ENCODE data around the gene SULT2B1.
A peak's percentile ranks its signal among the peaks of the same experiment; 100 is the strongest.

The SULT2B1 gene

GRCh38 chr19:48634424-48635262 is 82.7 kb downstream of the SULT2B1 start:
- DNase-seq (ENCODE audit: low spot score): peak; percentile 92

DNA sequence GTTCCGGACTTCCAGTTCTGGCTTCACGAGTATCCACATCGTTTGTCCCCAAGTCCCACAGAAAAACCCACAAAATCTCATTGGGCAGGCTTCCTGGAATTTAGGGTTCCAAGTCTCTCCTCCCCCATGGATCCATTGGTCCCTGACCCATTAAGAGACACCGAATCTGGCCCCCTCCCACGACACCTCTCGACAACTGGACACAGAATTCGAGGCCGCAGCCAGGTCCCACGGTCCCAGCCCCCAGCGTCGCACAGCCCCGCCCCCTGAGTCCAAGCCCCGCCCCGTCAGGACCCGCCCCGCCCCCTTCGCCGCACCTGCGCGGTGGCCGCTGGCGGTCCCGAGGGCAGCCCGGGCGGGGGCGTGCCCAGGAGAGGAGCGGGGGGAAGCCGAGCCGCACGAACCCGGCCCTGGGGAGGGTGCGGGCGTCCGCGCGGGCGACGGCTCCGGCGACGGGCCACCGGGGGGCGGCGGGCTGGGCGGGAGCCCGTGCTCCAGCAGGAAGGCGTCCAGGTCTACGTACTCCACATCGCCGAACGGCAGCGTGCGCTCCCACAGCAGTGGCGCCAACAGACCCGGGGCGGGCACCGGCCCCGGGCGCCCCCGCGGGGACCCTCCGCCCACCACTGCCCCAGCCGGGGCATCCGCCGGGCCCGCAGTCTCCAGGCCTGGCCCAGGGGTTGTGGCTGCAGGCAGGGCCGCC is 83.4 kb downstream of the SULT2B1 start:
- peak; percentile 65 for DNase-seq (ENCODE audit: low spot score)

DNA sequence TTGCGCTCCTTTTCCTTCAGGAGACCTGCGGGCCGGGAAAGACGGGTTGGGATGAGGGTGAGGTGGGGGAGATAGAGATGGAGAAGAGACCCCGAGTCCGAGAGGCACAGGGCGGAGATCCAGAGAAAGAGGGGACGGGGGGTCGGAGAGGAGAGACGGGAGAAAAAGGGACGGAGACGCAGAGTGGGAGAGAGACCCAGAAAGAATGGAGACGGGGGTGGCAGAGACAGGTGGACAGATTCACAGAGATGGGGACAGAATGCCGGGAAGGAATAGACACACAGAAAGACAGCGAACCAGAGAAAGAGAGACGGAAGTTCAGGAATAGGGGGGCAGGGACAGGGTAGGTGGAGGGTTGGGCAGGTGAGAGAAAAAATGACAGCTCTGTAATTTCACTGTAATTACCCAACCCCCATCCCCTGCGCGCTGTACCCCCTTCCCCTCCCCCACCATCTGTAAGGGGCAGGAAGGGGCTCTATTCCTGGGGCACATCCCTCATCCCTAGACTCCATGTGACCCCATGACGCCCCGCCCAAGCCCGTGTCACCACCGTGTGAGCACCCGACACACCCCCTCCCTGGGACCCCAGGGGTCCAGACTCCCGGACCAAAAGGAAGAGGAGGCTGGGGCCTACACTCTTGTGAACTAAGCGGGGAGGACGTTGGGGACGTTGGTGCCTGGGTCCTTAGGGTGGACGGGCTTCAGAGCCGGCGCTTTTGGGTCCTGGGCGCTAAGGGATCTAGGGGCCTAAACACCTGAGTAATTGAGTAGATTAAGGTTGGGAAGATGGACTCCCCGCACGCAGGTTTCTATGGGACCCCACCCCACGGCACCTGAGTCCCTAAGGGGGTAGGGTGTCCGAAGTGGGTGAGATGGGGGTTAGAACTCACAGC is 84.2 kb downstream of the SULT2B1 start:
- DNase-seq (ENCODE audit: low spot score): no peak

DNA sequence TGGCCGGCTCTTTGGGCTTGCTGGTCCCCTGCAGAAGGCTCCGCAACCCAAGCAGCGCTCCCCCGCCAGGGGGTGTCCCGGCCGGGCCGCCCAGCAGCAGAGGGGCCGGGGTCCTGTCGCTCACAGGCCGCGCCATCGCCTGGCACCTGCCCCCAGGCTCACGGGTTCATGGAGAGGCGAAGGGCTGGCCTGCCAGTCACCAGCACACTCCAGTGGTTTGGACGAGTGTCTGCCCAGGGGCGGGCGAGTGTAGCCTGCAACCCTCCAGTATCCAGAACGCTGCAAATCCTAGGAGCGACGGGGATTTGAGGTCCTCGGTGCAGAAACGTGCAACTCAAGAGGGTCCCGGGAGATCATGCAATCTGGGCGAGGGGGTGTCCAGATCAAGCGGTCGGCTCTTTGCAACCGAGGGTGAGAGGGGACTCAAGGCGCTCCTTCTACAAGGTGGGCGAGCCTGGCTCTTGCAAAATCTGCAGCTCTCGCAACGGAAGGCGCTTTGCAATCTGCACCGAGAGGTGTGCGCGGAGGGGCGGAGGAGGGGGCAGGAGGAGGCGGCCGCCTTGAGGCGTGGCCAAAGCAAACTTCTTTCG is 85.0 kb downstream of the SULT2B1 start, which contains the start of gene DBP:
DBP (minus strand) TSS at position 521 of the 590 bp plus-strand sequence; CDS start at position 136, 385 bp downstream.
- DNase-seq (ENCODE audit: low spot score): no peak

- DNase-seq (ENCODE audit: low spot score): peak; percentile 99
These were observed 85.5 kb downstream of the SULT2B1 start for GRCh38 chr19:48637449-48637947.

DNA sequence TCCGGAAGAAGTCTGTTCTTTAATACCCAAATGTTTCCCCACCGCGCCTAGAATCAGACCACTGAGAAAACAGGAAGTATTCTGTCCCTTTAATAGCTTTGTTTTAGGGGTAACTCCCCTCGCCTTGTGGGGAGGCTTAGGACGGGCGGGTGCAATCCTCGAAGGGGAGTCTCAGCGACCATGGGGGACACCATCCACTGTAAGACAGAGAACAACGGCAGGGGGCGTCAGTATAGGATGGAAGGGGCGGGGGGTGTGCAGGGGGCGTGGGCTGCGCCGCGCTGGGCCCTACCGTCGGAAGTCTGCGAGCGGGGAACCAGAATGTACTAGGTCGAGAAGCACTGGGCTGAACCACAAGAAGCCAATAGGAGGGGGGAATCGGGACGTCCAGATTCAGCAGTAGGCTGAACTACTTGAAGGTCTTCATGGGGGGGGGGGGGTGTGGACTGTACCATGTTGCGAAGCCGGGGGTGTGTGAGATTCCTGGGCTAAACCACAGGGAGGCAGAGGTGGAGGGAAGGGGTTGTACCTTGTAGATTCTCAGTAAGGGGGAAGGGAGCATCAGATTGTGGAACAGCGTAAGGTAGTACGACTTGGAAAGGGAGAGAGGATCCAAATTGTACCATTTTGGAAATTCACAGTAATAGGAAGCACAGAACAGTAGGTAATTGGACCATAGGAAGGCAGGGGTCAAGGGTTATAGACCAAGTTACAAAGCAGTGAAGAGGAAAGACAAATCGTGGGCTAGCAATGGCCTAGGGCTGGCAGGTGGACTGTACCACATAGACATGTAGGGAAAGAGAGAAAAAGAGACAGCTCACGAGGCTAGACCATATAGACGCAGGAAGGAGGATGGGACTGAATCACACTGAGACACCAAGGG is 86.2 kb downstream of the SULT2B1 start:
- peak; percentile 95 for DNase-seq (ENCODE audit: low spot score)

GRCh38 chr19:48638831-48639381 is 86.9 kb downstream of the SULT2B1 start:
- DNase-seq (ENCODE audit: low spot score): no peak

GRCh38 chr19:48639483-48640375 is 87.8 kb downstream of the SULT2B1 start:
- DNase-seq (ENCODE audit: low spot score): no peak

GRCh38 chr19:48641850-48642249 is 89.9 kb downstream of the SULT2B1 start:
- DNase-seq (ENCODE audit: low spot score): no peak

- DNase-seq (ENCODE audit: low spot score): no peak
These were observed 90.9 kb downstream of the SULT2B1 start for GRCh38 chr19:48642862-48643261.

DNA sequence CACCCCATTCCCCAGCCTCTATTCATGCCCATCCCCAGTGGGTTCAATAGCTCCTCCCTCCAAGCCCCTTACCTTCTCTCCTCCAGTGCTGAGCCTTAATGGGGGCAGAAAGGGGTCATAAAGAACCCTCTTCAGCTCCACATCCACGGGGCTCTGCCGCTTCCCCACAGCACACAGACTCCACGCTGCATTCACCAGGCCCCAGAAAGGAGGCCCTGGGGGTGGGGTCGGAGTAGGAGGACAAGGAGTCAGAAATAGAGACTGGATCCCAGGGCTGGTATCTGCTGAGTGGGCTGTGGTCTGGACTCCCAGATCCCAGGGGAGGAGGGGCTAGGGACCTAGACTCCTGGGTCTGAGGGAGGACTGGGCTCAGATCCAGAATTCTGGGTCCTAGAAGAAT is 92.4 kb downstream of the SULT2B1 start:
- DNase-seq (ENCODE audit: low spot score): no peak

GRCh38 chr19:48644839-48645619 is 93.1 kb downstream of the SULT2B1 start:
- peak; percentile 91 for DNase-seq (ENCODE audit: low spot score)

DNA sequence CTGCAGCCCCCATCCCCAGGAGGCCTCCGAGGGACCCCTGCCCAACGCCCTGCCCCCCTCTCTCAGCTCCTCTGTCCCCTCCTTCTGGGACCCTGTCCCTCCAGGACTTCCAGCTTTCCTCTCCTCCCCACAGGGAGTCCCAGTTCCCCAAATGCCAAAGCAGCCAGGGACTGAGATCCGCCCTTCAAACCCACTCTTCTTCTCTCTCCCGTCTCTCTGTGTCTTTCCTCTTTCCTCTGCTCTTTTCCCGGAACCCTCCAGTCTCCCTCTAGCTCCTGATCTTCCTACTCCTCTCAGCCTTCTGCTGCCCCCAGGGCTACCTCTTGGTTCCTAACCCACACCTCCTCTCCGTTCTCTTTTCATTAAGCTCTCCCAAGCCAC is 93.6 kb downstream of the SULT2B1 start:
- DNase-seq (ENCODE audit: low spot score): no peak

DNA sequence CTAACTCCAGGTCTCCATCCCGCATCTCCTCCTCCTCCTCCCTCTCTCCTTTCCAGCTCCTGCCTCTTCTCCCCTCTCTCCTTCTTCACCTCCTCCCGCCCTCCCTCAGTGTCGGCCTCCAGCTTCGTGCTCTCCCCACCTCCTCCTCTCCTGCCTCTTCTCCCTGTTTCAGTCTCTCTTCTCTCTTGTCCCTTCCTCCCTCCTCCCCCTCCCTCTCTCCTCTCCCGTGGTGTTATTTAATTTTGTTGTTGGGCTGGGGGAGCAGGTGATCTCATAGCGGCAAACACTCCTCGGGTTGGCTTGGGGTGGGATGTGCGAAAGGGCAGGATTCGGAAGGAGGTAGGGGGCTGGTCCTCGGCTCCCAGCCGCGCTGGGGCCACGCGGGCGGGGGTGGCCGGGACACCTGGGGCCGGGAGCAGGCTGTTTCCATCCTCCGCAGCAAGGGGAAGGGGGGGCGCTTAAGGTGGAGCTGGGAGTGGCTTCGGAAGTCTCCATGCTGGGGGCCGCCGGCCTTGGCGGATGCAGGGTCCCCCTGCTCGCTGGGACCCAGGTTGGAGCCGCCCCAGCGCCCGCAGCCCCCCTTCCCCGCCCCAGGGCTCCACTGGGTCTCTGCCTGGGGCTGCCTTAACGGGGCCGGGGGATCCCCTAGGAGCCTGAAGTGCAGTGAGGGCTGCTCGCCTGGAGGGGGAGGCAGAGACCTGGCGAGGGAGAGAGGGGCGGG is 94.2 kb downstream of the SULT2B1 start, which contains the start of gene CA11:
CA11 (minus strand) TSS at position 187 of the 721 bp plus-strand sequence. CDS start 555 bp downstream, outside the sequence.
- DNase-seq (ENCODE audit: low spot score): peak; percentile 89

DNA sequence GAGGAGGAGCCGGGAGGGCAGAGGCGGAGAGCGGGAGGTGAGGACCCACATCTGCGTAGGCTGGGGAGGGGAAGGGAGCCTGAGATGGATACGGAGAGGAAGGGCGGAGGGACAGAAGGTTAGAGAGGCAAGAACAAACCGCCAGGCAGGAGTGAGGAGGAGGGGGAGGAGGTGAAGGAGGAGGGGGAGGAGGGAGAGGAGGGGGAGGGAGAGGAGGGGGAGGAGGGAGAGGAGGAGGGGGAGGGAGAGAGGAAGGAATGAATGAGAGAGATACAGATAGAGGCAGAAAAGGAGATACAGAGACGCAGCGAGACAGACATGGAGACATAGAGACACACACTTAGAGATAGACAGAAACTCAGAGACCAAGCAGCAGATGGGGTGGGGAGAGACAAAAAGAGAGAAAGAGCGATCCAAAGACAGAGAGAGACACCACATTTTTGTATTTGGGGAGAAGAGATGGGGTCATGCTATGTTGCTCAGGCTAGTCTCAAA is 94.8 kb downstream of the SULT2B1 start:
- no peak for DNase-seq (ENCODE audit: low spot score)

DNA sequence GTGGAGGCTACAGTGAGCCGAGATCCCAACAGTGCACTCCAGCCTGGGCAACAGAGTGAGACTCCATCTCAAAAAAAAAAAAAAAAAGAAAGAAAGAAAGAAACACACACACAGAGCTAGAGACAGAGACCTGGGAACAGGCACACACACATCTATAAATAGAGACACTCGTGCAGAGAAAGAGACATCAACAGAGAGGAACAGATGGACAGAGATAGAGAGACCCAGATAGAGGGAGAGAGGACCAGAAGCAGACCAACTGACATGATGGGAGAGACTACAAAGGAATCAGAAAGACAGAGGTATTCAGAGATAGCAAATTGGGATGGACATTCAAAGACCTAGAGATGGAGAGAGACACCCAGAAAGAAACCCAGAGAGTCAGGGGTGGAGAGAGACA is 96.2 kb downstream of the SULT2B1 start:
- DNase-seq (ENCODE audit: low spot score): no peak

Measured in globus pallidus (tissue), 1 donor.